CD14-positive monocyte (primary cell): ENCODE measurements around the gene CPT1C. TPM values are rescaled to one million over a fixed set of nuclear protein-coding genes. Genes with fewer than 3 reads are reported as not detected.
A peak's percentile ranks its signal among the peaks of the same experiment; 100 is the strongest.

ENCODE experiments used
- DNase-seq, 3 donors: peaks; one replicate each; pipeline ENCODE4 v3.0.0-alpha.2; 2011 to 2022
- H2AFZ ChIP-seq: 2 replicates; pipeline ENCODE4 v1.6.0; 2012; ENCODE audit warnings: mild to moderate bottlenecking, low read depth, low read length, inconsistent platforms; ENCODE audit not compliant: insufficient read depth, poor library complexity, severe bottlenecking
- H3K27ac ChIP-seq, 2 donors: 1 replicate in 1 of 2; 2 replicates in 1 of 2; pipeline ENCODE4 v1.5.1; 2012 to 2013; ENCODE audit warnings: low read length in 2 of 2, control low read depth in 1 of 2, inconsistent platforms in 1 of 2, low read depth in 1 of 2, mild to moderate bottlenecking in 1 of 2
- H3K27me3 ChIP-seq, 2 donors: one replicate each; pipeline versions ENCODE4 v1.6.0 to v1.6.1; 2011 to 2013; ENCODE audit warnings: low read length in 2 of 2; ENCODE audit not compliant: control insufficient read depth in 2 of 2, insufficient read depth in 2 of 2
- H3K36me3 ChIP-seq, 2 donors: replicated peaks in 1 of 2; 1 replicate in 1 of 2; 2 replicates in 1 of 2; pipeline versions ENCODE4 v1.5.1 to v1.6.1; 2012 to 2013; ENCODE audit warnings: low read length in 2 of 2, control low read depth in 1 of 2, inconsistent platforms in 1 of 2, mild to moderate bottlenecking in 1 of 2; ENCODE audit not compliant: insufficient read depth in 2 of 2, control insufficient read depth in 1 of 2
- H3K4me1 ChIP-seq, 2 donors: 1 replicate in 1 of 2; 2 replicates in 1 of 2; pipeline versions ENCODE4 v1.5.1 to v1.6.1; 2012 to 2013; ENCODE audit warnings: low read length in 2 of 2, control low read depth in 1 of 2, inconsistent platforms in 1 of 2, mild to moderate bottlenecking in 1 of 2, moderate library complexity in 1 of 2; ENCODE audit not compliant: insufficient read depth in 2 of 2, control insufficient read depth in 1 of 2
- H3K4me2 ChIP-seq: replicated peaks from 2 replicates; pipeline ENCODE3; 2012; ENCODE audit warnings: low read length, moderate library complexity, mild to moderate bottlenecking; ENCODE audit not compliant: poor library complexity, severe bottlenecking; ENCODE audit errors: extremely low read depth
- H3K4me3 ChIP-seq, 3 experiments: fragments of 200-600 bp in 1 of 3; sonication (generic) in 1 of 3; replicated peaks in 1 of 3; 1 replicate in 2 of 3; 2 replicates in 1 of 3; pipeline ENCODE4 v1.5.1; 2011 to 2013; ENCODE audit warnings: low read length in 3 of 3, mild to moderate bottlenecking in 3 of 3, control low read depth in 2 of 3, low read depth in 2 of 3, inconsistent platforms in 1 of 3, moderate library complexity in 1 of 3
- H3K79me2 ChIP-seq: 2 replicates; pipeline ENCODE4 v1.6.0; 2012; ENCODE audit warnings: mild to moderate bottlenecking, control low read depth, inconsistent platforms, low read length, moderate library complexity; ENCODE audit not compliant: insufficient read depth
- H3K9ac ChIP-seq: 2 replicates; pipeline ENCODE4 v1.6.0; 2017; ENCODE audit warnings: low read length, mild to moderate bottlenecking; ENCODE audit not compliant: insufficient read depth, poor library complexity, severe bottlenecking
- H3K9me3 ChIP-seq, 2 donors: replicated peaks in 1 of 2; 1 replicate in 1 of 2; 2 replicates in 1 of 2; pipeline versions ENCODE4 v1.5.1 to v1.6.1; 2012 to 2013; ENCODE audit warnings: low read length in 2 of 2, control low read depth in 1 of 2; ENCODE audit not compliant: control insufficient read depth in 1 of 2, insufficient read depth in 1 of 2
- H4K20me1 ChIP-seq: 2 replicates; pipeline ENCODE4 v1.6.0; 2012; ENCODE audit warnings: mild to moderate bottlenecking, low read length, control low read depth, moderate library complexity; ENCODE audit not compliant: insufficient read depth
- H3K27ac Mint-ChIP-seq, 7 donors: one replicate each; pipeline ENCODE4 v1.8.0; 2020; ENCODE audit warnings: mild to moderate bottlenecking in 7 of 7, mixed read lengths in 7 of 7, moderate library complexity in 6 of 7, inconsistent platforms in 2 of 7
- H3K27me3 Mint-ChIP-seq, 3 donors: one replicate each; pipeline ENCODE4 v1.8.0; 2021 to 2022; ENCODE audit warnings: low read depth in 3 of 3, mild to moderate bottlenecking in 3 of 3, mixed read lengths in 3 of 3, moderate library complexity in 3 of 3, inconsistent platforms in 1 of 3
- H3K36me3 Mint-ChIP-seq, 2 donors: one replicate each; pipeline ENCODE4 v1.8.0; 2020; ENCODE audit warnings: mixed read lengths in 2 of 2, inconsistent platforms in 1 of 2, mild to moderate bottlenecking in 1 of 2
- H3K4me1 Mint-ChIP-seq: one replicate; pipeline ENCODE4 v1.8.0; 2020; ENCODE audit warnings: mild to moderate bottlenecking, mixed read lengths
- H3K4me3 Mint-ChIP-seq, 2 donors: one replicate each; pipeline ENCODE4 v1.8.0; 2020; ENCODE audit warnings: mild to moderate bottlenecking in 2 of 2, mixed read lengths in 2 of 2, moderate library complexity in 1 of 2
- H3K9me3 Mint-ChIP-seq, 7 donors: one replicate each; pipeline ENCODE4 v1.8.0; 2020 to 2022; ENCODE audit warnings: mixed read lengths in 7 of 7, mild to moderate bottlenecking in 6 of 7, moderate library complexity in 6 of 7, inconsistent platforms in 2 of 7
- WGBS: methylation state at CpG from one replicate; pipeline ENCODE4 v1.1.5; 2013; ENCODE audit warnings: missing lambda C conversion rate; ENCODE audit not compliant: insufficient coverage; 5-methylcytosine and 5-hydroxymethylcytosine counted together
- intact Hi-C, 2 donors: fragments of 100-400 bp; cut with micrococcal nuclease; formaldehyde crosslinking; loops; one replicate each; pipeline versions ENCODE4 v1.15.0 to v1.15.1; 2023
- polyA plus RNA-seq, 3 donors: library from polyadenylated mRNA; depleted of rRNA in 1 of 3; unstranded in 2 of 3; stranded (reverse) in 1 of 3; fragments of 300-500 nt in 2 of 3; fragments of >200 nt in 1 of 3; fragmentation: Illumina TruSeq in 2 of 3; gene quantifications; 1 replicate in 2 of 3; 2 replicates in 1 of 3; pipeline ENCODE4 v1.2.3, GENCODE V29; 2012 to 2021
- TF ChIP-seq, protein P1 (sequence below): fragments of 200-600 bp; IDR thresholded peaks from one replicate; pipeline ENCODE4 v1.8.0; 2022; ENCODE audit warnings: antibody characterized with exemption, mild to moderate bottlenecking

CPT1C gene
- polyA plus RNA-seq, 3 donors = not detected

DNA sequence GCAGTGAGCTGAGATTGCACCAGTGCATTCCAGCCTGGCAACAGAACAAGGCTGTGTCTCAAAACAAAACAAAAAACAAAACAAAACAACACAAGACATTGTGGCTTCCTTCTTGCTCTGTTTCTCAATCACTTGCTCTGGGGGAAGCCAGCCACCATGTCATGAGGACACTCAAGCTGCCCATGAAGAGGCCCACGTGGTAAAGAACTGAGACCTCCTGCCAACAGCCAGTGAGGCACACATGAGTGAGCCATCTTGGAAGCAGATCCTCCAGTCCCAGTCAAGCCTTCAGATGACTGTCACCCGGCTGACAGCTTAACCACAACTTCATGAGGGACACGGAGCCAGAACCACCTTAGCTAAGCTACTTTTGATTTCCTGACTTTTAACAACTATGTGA lies 25.2 kb downstream of the CPT1C start:
- Histone ChIP-seq H3K27me3 (no peaks in the 10 kb centered on the region), H4K20me1 (no peaks in the 10 kb centered on the region), H3K9me3 (no peaks in the 10 kb centered on the region), H3K4me2 (no peak overlapping the region), H3K4me3 (no peak overlapping the region), H3K79me2 (no peaks in the 10 kb centered on the region), H3K9ac (no peak overlapping the region), H3K4me1 (peaks cover 7 to 9% of the 10 kb centered on the region in 2 donors), H3K36me3 (no peaks in the 10 kb centered on the region), H2AFZ (no peak overlapping the region), H3K27ac (no peak overlapping the region)
- DNase-seq = peak in 2 of 3 donors; percentile 1 to 17
- intact Hi-C loops = no loop called here
- Mint-ChIP-seq H3K4me1 (peaks cover 13% of the 10 kb centered on the region), H3K4me3 (no peak overlapping the region), H3K27ac (peak overlapping the region in 3 of 7 donors; percentile 36 to 60 (median 37)), H3K36me3 (no peaks in the 10 kb centered on the region), H3K27me3 (peaks cover 0 to 5% (median 0%) of the 10 kb centered on the region in 3 donors), H3K9me3 (peaks cover 0 to 10% (median 2%) of the 10 kb centered on the region in 7 donors)
- TF ChIP-seq, protein P1, sequence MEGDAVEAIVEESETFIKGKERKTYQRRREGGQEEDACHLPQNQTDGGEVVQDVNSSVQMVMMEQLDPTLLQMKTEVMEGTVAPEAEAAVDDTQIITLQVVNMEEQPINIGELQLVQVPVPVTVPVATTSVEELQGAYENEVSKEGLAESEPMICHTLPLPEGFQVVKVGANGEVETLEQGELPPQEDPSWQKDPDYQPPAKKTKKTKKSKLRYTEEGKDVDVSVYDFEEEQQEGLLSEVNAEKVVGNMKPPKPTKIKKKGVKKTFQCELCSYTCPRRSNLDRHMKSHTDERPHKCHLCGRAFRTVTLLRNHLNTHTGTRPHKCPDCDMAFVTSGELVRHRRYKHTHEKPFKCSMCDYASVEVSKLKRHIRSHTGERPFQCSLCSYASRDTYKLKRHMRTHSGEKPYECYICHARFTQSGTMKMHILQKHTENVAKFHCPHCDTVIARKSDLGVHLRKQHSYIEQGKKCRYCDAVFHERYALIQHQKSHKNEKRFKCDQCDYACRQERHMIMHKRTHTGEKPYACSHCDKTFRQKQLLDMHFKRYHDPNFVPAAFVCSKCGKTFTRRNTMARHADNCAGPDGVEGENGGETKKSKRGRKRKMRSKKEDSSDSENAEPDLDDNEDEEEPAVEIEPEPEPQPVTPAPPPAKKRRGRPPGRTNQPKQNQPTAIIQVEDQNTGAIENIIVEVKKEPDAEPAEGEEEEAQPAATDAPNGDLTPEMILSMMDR = no peak
- WGBS = 22% methylated on average over 1 of the region's 3 CpGs

GRCh38 chr19:49718511-49718910 lies 27.6 kb downstream of the CPT1C start:
- Mint-ChIP-seq H3K9me3 (peaks cover 0 to 14% (median 2%) of the 10 kb centered on the region in 7 donors), H3K27me3 (peaks cover 0 to 4% (median 2%) of the 10 kb centered on the region in 3 donors), H3K27ac (peak overlapping the region in 1 of 7 donors; percentile 50), H3K36me3 (no peaks in the 10 kb centered on the region), H3K4me3 (no peak overlapping the region), H3K4me1 (peaks cover 8% of the 10 kb centered on the region)
- H3K9ac ChIP-seq = no peak overlapping the region
- H3K27ac ChIP-seq = no peak overlapping the region
- no peaks in the 10 kb centered on the region for H3K9me3 ChIP-seq
- H3K4me3 ChIP-seq = no peak overlapping the region
- 100% methylated on average over 7 of the region's 8 CpGs for WGBS
- H3K4me1 ChIP-seq = peaks cover 7 to 9% of the 10 kb centered on the region in 2 donors
- no peaks in the 10 kb centered on the region for H4K20me1 ChIP-seq
- no peak overlapping the region for H3K4me2 ChIP-seq
- intact Hi-C loops = no loop called here
- DNase-seq = no peak
- no peaks in the 10 kb centered on the region for H3K36me3 ChIP-seq
- TF ChIP-seq, protein P1 = no peak
- H3K27me3 ChIP-seq = no peaks in the 10 kb centered on the region
- H3K79me2 ChIP-seq = no peaks in the 10 kb centered on the region
- H2AFZ ChIP-seq = no peak overlapping the region
